ENCODE data around the gene PTPN1.
A peak's percentile ranks its signal among the peaks of the same experiment; 100 is the strongest.
"Not testable (repeated sequence)": the region's sequence is repeated elsewhere in the genome, so short reads cannot be mapped to it uniquely, and the experiment has no call there.

Gene PTPN1

DNA sequence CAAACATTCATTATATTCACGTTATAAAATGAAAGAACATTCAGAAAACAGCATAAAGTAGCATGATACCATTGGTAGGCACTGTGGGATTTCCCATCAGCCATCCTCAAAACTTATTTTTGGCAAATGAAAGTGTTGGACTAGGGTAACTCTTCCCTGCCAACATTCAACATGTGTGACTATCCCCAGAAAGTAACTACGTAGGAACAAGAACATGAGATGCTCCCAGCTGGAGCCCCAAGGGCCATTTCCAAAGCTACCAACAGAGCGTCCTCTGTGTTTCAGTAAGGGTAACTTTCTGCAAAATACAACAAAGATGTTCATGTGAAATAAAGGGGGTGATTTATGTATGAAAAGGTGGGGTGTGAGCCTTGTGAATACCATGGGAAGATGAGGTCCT, 28.4 kb upstream of the PTPN1 start:
- no peak for DNase-seq

DNA sequence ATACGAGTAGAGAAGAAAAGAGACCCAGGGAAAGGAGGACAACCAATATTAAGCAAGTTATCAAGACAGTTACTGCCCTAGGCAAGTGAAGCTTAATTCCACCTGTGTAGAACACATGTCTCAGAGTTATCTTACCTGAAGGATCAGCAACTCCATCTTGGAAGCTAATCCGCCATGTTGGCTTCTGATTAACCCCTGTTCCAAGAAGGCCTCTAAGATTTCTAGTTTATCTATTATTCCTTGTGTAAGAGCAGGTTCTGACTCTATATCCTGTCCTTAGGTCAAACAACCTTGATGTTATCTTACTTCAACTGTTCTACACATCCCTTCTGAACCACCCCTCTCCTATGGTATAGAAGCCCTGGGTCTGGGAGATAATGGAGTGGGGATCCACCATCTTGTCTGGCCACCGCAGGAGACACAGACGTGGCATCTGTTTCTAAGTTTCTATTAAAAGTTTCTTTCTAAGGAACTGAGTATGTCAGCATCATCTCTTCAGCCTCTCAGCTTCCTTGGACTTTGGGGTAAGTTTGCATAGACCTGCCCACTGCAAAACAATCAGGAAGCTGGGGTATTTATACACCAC, 27.7 kb upstream of the PTPN1 start:
- peak in 1 of 2 donors; percentile 27 for DNase-seq

DNA sequence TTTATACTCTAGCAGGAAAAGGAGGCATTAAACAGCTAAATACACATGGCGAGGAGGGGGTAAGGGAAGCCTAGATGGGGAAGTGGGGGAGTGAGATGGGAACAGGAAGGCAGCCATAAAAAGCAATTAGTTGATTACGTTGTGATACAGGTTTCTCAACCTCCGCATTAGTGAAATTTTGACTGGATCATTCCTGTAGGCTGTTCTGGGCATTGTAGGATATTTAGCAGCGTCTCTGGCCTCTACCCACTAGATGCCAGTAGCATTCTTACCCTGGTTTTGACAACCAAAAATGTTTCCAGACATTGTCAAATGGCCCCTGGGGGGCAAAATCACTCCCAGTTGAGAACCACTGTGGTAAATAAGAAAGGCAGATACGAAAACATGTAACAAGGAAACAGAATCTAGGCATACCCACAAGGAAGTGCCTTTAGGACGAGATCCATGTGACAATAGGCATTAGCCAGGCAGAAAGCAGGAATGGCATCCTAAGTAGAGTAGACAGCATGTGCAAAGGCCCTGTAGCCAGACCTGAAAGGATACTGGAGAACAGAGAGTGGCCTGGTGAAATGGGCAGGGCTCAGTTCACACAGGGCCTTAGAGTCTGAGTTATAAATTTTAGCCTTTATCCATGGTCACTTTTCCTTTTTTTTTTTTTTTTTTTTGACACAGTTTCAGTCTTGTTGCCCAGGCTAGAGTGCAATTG, 25.8 kb upstream of the PTPN1 start:
- DNase-seq: peak; percentile 78 to 84

DNA sequence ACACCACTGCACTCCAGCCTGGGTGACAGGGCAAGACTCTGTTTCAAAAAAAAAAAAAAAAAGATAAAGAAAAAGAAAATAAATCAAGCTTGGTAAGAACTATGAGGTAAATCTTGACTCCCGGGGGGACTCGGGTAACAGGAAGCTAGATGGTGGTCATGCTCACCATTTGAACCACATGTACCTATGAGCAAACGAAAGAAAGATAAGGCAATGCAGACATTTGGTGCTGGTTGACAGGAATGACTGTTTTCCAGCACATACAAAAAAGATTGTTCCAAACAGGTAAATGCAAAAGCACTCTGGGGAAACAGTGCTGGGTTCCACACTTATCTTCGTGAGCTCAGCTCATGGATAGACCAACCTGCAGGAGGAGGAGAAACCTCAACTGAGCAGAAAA, 22.8 kb upstream of the PTPN1 start:
- DNase-seq: no peak

DNA sequence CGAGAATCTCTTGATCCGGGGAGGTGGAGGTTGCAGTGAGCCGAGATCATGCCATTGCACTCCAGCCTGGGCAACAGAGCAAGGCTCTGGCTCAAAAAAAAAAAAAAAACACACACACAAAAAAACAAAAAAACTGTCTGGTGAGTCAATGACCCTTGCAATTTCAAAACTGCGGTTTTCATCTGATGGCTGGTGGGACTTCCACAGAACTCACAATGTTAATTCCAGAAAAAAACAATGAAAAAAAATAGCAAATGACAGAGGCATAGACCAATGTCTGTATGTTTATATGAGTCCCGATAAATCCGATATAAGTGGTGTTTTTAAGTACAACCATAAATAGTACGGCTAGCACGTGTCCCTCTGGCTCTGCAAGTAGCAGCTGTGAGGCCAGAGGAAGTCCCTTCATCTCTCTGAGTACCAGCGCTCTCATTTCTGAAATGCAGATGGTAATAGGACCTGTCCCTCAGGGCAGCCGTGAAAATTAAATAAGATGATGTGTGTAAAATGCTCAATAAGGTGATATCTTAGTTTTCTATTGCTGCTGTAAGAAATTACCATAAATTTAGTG, 21.9 kb upstream of the PTPN1 start:
- DNase-seq: no peak

DNA sequence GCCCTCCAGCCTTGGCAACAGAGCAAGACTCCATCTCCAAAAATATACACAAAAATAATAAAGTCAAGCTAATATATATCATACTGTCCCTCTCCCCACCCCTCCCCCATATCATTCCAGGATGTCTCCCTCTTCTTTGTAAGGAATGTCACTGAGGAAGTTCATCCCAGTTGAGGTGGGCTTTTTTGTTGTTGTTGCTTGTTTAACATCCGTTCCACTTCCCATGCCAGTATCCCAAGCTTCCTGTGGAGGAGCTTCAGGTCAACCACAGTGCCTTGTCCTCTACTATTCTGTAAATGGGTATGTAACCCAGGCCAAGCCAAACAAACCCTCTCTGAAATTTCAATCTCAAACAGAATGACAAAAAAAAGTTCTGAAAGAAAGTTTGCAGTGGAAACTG, 19.0 kb upstream of the PTPN1 start:
- no peak for DNase-seq

DNA sequence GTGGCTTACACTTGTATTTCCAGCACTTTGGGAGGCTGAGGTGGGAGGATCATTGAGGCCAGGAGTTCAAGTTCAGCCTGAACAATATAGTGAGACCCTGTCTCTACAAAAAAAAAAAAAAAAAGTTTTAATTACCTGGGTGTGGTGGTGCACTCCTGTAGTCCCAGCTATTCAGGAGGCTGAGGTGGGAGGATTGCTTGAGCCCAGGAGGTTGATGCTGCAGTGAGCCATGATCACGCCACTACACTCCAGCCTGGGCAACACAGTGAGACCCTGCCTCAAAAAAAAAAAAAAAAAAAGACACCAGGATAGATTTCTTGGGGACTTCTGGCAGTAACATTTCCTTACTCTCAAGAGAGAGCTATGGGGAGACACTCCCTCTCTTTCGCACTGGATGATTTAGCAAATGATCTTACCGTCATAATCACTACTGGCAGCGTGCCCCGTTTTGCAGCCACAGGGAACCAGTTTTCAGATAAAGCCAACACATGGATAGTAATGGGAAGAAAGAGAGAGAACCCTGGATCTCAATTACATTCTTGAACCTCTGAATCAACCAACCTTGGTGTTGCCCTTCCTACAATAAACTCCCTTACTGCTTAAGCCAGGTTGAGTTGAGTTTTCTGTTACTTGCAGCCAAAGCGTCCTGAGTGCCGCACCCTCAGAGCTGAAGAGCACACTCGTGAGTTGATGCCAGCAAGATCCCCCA, 18.1 kb upstream of the PTPN1 start:
- no peak for DNase-seq

DNA sequence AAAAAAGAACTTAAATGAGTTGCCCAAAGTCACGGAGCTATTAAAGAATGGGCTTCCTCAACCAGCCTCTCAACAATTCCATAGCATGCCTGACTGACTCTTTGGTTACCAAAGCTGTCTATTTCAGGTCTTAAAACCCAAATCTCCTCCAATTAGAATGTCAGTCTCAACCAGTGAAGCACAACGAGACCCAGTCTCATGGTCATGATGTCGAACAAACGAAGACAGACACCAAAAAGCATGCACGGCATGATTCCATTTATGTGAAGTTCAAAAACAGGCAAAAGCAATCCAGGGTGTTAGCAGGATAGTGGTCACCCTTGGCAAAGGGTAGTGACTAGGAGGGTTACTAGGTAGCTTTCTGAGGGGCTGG, 16.3 kb upstream of the PTPN1 start:
- DNase-seq: no peak

DNA sequence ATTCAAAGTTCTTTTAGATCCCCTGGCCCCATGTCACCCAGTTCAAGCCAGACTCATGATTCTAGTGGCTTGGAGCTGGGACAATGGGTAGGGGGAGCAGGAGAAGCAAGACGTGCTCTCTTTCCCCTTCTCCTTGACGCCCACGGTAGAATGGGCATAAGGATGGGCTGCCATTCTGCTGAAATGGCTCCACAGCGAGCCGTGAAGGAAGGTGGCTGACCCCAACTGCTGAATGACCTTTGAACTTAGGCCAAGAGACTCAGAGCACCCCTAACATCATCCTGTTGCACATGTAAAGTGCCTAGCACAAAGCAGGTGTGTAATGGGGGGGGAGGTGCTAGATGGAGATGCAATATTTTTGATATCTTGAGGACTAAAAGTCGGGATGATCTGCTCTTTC, 15.8 kb upstream of the PTPN1 start:
- no peak for DNase-seq

DNA sequence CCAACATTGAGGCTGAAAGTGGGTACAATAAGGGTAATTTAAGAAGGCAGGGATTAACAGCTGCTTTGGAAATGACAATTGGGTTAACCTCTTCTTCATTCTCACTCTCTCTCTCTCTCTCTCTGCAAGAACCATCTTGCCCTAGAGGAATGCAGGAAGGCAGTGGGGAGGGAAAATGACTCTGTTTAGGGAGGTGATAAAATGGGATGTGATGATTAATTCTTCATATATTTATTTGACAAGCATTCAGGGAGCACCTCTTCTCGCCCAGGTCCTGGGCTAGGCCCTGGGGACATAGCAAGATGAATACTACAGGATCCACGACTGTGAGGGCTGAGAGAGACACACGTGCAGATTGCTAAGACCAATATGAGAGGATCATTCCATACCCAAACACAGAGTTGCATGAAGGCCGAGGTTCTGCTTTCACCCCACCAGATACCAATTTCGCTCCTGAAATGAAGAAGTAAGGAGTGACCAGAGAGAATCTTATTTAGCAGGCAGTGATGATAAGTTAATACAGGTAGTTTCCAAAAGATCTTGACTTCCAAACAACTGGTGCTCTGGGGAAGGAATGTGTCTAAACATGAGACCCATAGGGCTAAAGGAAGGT, 13.3 kb upstream of the PTPN1 start:
- peak; percentile 68 to 77 for DNase-seq

DNA sequence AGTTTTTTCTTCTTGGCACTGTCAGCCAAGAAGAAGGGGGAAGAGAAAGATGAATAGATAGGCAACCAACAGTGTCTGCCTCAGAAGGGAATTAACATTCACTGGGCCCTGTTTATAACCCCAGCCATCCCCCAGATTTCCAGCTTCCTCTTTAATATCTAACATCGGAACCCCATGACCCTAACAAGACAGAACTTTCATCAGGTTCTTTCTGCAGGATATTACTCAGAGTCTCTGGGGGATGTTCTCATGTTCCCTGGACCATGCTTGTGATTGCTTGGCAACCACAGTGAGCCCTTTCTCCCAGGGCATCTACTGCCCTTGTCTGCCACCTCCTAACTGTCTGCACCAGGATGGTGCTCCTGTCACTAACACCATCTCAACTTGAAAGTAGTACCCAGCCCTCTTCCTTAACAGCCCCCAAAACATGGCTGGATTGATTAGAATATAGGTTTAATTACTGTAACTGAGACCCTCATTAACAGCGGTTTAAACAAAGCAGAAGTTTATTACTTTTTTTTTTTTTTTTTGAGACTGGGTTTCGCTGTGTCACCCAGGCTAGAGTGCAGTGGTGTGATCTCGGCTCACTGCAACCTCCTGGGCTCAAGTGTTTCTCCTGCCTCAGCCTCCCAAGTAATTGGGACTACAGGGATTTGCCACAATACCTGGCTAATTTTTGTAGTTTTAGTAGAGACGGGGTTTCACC, 12.0 kb upstream of the PTPN1 start:
- DNase-seq: peak; percentile 96

DNA sequence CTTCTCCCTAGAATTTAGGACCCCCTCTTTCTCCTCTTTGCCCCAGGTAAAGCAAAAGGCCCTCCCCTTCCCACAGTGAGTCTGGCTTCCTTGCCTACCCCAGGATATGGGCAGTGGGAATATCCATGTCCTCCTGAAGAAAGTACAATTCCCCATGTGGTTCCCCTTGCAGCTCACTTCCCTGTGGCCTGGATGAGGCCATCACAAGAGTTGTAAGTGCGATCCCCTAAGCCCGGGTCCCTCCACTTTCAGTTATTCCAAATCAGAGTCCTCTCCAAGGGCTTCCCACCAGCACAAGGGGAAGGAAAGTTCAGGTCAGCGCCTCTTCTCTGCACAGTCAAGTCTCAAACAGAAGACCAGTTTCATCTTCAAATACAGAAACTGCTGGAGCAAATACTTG, 10.2 kb upstream of the PTPN1 start:
- peak in 1 of 2 donors; percentile 30 for DNase-seq

DNA sequence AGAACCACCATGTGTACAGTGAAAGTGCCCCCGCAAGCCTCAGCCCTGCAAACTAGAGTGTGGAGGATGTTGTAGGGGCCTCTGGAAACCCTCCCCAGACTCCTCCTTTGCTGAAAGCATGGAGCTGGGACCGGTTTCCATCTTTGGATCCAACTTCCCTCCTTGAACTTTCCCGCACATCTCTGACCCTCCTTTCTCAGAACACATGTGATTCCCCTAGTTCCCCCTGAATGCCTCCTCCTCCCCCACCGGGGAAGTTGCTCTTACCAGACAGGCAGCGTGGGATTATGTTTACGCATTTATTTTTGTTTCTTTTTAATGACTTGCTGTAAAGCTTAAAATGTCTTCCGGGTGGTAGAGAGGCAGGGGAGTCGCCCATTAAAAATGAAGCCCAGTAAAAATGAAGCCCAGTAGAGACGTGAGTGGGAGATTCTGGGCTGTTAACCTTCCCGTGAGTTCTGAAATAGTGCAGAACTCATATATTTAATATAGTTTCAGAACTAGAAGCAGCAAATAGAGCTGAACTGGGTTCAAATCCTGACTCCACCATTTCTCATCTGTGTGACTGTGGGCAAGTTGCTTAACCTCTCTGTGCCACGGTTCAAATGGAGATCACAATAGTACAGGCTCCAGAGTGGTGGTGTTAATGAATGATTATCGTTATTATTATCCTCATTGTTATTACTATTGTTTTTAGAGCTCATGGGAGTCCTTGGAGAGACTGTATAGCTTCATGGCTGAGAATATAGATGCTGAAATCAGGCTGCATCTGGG, 8.0 kb upstream of the PTPN1 start:
- peak; percentile 91 to 93 for DNase-seq

DNA sequence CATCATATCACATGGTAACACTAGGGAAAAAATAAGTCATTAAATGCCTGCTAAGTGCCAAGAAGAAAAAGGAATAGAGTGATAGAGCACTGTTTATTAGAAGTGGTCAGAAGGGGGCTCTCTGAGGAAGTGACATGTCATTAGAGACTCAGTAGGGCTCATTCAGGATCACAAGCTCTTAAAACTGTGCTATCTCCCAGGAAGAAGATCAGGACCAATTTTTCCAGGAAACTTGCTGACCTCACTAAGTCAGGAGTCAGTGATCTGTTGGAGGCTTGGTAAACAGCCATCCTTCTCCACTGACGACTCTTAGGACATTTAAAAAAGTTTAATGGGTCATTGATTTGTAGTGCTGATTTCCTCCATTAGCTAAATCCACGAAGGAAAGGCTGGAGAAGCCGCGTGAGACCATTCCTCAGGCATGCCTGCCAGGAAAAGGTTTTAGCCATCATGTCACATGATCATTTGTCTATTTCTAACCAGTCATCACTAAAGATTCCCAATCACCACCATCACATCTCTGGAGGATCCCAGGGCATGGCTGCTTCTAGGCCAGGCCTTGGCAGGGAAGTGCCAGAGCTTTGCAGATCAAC, 5.9 kb upstream of the PTPN1 start:
- no peak for DNase-seq

DNA sequence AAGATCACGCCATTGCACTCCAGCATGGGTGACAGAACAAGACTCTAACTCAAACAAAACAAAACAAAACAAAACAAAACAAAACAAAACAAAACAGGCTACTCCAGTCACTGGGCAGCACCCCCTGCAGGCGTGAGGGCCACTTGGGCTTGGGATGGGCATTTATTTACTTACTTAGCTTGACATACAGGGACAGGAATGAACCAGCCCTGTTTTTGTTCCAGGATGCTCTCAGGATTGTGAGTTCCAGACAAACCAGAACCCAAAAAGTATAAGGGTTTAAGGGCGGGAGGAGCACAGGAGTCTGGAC, 4.0 kb upstream of the PTPN1 start:
- no peak for DNase-seq

DNA sequence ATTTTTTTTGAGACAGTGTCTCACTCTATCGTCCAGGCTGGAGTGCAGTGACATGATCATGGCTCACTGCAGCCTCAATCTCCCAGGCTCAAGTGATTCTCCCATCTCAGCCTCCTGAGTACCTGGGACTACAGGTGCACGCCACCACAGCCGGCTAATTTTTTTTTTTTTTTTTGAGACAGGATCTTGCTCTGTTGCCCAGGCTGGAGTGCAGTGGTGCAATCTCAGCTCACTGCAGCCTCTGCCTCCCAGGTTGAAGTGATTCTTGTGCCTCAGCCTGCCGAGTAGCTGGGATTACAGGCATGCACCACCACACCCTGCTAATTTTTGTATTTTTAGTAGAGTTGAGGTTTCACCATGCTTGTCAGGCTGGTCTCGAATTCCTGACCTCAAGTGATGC, 2.4 kb upstream of the PTPN1 start:
- not testable (repeated sequence) for DNase-seq

DNA sequence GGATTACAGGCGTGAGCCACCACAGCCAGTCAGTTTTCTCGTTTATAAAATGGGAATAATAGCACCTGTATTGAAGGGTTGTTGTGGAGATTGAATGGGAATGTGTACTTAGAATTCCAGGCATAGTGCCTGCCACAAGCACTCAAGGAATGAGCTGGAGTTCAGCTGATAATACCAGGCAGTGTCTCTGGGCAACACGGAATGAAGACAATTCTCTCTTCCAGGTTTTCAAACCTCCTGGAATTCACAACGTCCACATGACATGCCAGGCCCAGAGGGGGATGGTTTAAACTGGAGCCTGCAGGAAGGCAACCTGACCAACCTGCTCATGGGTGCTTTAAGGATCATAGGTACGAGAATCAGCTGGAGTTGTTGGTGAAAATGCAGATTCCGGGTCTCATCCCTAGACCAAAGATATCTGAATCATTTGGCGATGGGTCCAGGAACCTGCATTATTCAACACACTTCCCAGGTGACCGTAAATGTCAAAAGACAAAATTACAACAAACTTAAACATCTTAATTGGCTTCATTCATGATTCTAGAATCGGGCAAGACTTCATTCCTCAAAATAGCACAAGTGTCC, 1.9 kb upstream of the PTPN1 start:
- no peak for DNase-seq

DNA sequence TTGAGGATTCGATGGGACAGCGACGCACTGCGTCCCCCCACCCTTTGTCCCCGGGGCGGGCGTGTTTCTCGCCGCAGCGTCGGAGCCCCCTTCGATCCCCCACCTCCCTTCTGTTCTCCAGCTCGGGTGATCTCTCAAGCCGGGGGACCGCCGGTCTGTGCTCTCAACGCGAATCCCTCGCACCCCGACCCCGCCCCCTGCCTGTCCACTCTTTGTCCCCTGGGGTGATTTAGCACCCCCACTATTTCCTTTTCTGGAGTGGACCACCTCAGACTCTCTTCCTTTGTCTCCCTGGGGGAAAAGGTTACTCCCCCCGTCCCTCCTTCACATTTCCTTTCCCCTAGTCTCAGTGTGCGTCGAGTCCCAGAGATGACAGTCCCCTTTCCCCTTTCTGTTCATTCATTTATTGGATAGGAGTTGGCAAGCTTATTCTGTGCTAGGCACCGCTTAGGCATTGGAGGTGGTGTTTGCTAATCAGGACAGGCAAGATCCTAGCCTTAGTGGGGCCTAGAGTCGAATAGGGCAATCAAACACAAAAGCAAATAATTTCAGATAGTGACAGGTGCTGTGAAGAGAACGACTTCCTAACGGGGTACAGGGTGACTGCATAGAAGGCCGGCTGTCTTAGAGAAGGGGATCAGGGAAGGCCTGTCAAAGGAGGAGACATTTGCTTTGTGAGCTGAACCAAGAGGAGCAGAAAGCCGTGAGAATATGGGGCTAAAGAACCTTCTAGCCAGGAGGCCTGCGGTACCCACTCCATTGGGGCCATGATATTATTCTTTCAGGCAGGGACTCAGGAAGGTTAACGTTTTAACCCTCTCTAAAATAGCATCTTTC, 741 bp downstream of the PTPN1 start:
- peak in 1 of 2 donors; percentile 18 for DNase-seq

DNA sequence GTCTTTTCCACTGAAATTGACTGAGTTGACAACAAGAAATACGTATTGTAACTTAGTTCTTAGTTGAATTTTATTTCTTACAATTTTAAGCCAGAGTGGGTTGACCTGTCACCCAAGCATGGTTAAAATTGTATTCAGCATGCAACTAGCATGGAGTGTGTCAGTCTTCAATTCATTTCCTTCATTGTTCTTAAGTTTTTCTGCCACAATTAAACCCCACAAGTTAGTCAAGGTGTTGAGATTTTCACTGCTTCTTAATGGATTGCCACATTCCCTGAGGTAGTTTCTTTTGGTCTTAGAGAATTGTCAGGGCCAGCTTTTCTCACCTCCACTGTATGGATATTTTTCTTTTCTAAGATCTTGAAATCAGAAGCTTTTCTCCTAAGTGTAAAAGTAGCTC, 2.1 kb downstream of the PTPN1 start:
- DNase-seq: no peak

Measured in inflammatory macrophage (primary cell).